ENCODE data around the gene RRAD. TPM values are rescaled to one million over a fixed set of nuclear protein-coding genes. Genes with fewer than 3 reads are reported as not detected.

The RRAD gene
- polyA plus RNA-seq, 1 donor from 2014 or later, result 1.0 TPM

GRCh38 chr16:66952430-66953110 lies 27.2 kb upstream of the RRAD start:
- H3K9me3 ChIP-seq (ENCODE audit: low read length), result no peaks in the 10 kb centered on the region
- H3K9me2 ChIP-seq (ENCODE audit: insufficient read depth, low read length), result no peaks in the 10 kb centered on the region
- no peak overlapping the region for H3K9ac ChIP-seq (ENCODE audit: low read length)
- no peak overlapping the region for H3K4me3 ChIP-seq (ENCODE audit: low read length)
- no peaks in the 10 kb centered on the region for H3F3A ChIP-seq (ENCODE audit: insufficient read depth, low read length, poor library complexity, severe bottlenecking)
- no peak overlapping the region for H3K4me2 ChIP-seq (ENCODE audit: low read length)
- H3K27ac ChIP-seq (ENCODE audit: low read length), result no peak overlapping the region
- no peaks in the 10 kb centered on the region for H3K36me3 ChIP-seq (ENCODE audit: insufficient read depth, low read length)
- TF ChIP-seq EZH2 (IDR thresholded peaks at IDR 0.05; ENCODE audit: borderline replicate concordance, insufficient read depth, low read length, poor library complexity, severe bottlenecking) (no peak), CTCF (IDR thresholded peaks at IDR 0.05; ENCODE audit: poor library complexity, severe bottlenecking) (no peak), SMC3 (conservative IDR thresholded peaks at IDR 0.05; ENCODE audit: poor library complexity) (no peak), REST (IDR thresholded peaks at IDR 0.05; ENCODE audit: borderline replicate concordance) (no peak), MXI1 (conservative IDR thresholded peaks at IDR 0.05; ENCODE audit: poor library complexity, severe bottlenecking) (no peak), RAD21 (conservative IDR thresholded peaks at IDR 0.05) (no peak), EP300 (conservative IDR thresholded peaks at IDR 0.05; ENCODE audit: poor library complexity, severe bottlenecking) (no peak), TAF1 (IDR thresholded peaks at IDR 0.05; ENCODE audit: low read depth) (no peak)
- no peaks in the 10 kb centered on the region for H3K79me2 ChIP-seq (replicated peaks; ENCODE audit: insufficient read depth, low read length)
- H3K27me3 ChIP-seq (ENCODE audit: insufficient read depth, low read depth, low read length), result peaks cover 35% of the 10 kb centered on the region
- no peak overlapping the region for H2AFZ ChIP-seq (ENCODE audit: low read depth, low read length)
- no peaks in the 10 kb centered on the region for H4K20me1 ChIP-seq (ENCODE audit: insufficient read depth)

GRCh38 chr16:66950971-66951790 lies 25.8 kb upstream of the RRAD start:
- no peak overlapping the region for H3K4me2 ChIP-seq (ENCODE audit: low read length)
- no peak overlapping the region for H3K9ac ChIP-seq (ENCODE audit: low read length)
- no peak for TF ChIP-seq RAD21 (conservative IDR thresholded peaks at IDR 0.05)
- no peak for TF ChIP-seq REST (IDR thresholded peaks at IDR 0.05; ENCODE audit: borderline replicate concordance)
- TF ChIP-seq CTCF (IDR thresholded peaks at IDR 0.05; ENCODE audit: poor library complexity, severe bottlenecking), result no peak
- TF ChIP-seq EZH2 (IDR thresholded peaks at IDR 0.05; ENCODE audit: borderline replicate concordance, insufficient read depth, low read length, poor library complexity, severe bottlenecking), result no peak
- TF ChIP-seq MXI1 (conservative IDR thresholded peaks at IDR 0.05; ENCODE audit: poor library complexity, severe bottlenecking), result no peak
- no peak for TF ChIP-seq SMC3 (conservative IDR thresholded peaks at IDR 0.05; ENCODE audit: poor library complexity)
- H2AFZ ChIP-seq (ENCODE audit: low read depth, low read length), result no peak overlapping the region
- H3K36me3 ChIP-seq (ENCODE audit: insufficient read depth, low read length), result no peaks in the 10 kb centered on the region
- H3K27me3 ChIP-seq (ENCODE audit: insufficient read depth, low read depth, low read length), result peaks cover 36% of the 10 kb centered on the region
- no peaks in the 10 kb centered on the region for H3K9me2 ChIP-seq (ENCODE audit: insufficient read depth, low read length)
- no peaks in the 10 kb centered on the region for H3K79me2 ChIP-seq (replicated peaks; ENCODE audit: insufficient read depth, low read length)
- H3K4me3 ChIP-seq (ENCODE audit: low read length), result no peak overlapping the region
- H4K20me1 ChIP-seq (ENCODE audit: insufficient read depth), result no peaks in the 10 kb centered on the region
- H3K9me3 ChIP-seq (ENCODE audit: low read length), result no peaks in the 10 kb centered on the region
- no peak overlapping the region for H3K27ac ChIP-seq (ENCODE audit: low read length)
- H3F3A ChIP-seq (ENCODE audit: insufficient read depth, low read length, poor library complexity, severe bottlenecking), result no peaks in the 10 kb centered on the region
